ENCODE measurements around the gene ANO8. TPM values are rescaled to one million over a fixed set of nuclear protein-coding genes. Genes with fewer than 3 reads are reported as not detected.
"Not testable (repeated sequence)": the region's sequence is repeated elsewhere in the genome, so short reads cannot be mapped to it uniquely, and the experiment has no call there.

The ANO8 gene
- total RNA-seq, 2 experiments from 2014 or later, result 19.5 to 23.1 TPM

DNA sequence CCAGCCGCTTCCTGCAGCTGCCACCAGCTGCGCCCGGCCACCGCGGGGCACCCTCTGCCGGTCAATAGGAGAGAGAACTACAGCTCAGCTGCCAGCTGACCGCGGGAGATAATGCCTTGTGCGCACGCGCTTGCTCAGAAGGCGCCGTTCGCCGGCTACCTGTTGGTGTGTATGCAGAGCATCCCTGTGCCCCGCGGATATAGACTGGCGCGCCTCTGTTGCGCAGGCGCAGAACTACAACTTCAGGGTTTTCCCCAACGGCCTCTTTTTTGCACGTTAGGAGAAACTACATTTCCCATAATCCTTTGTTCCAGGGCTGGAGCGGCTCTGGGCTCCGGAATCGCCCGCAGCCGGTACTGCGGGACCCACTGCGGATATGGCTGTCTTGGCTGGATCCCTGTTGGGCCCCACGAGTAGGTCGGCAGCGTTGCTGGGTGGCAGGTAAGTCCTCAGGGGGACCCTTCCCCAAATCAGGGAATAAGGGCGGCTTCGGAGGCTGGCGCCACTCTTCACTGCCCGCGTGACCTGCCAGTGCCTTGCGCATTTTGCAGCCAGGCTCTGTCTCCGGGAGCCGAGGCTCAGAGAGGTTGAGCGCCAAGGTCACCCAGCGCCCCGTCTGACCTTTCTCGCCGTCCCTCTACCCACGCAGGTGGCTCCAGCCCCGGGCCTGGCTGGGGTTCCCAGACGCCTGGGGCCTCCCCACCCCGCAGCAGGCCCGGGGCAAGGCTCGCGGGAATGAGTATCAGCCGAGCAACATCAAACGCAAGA lies 29.0 kb downstream of the ANO8 start, which contains the start of gene MRPL34:
Gene MRPL34 (plus strand): TSS at position 356 of the 768 bp plus-strand sequence. CDS start 21 bp downstream, at position 377.
- ATAC-seq (ENCODE audit: low read depth), result peak; percentile 74
- no peaks in the 10 kb centered on the region for H3K27me3 Mint-ChIP-seq
- peak within 1 kb of the TSS; percentile 89 for H3K27ac Mint-ChIP-seq
- peaks cover 1% of the 10 kb centered on the region for H3K36me3 Mint-ChIP-seq
- H3K4me3 Mint-ChIP-seq, result peak within 1 kb of the TSS; percentile 91
- peak; percentile 92 for DNase-seq
- no peaks in the 10 kb centered on the region for H3K9me3 Mint-ChIP-seq
- POLR2A ChIA-PET, result interaction anchor here (0.6 to 3.8 kb wide), 13 partner anchors 13 to 514 kb away, joined by 3 to 45 read pairs (median 3); partner anchors contain the start of genes ANO8, BST2, OCEL1 and USE1
- peaks cover 37% of the 10 kb centered on the region for H3K4me1 Mint-ChIP-seq

DNA sequence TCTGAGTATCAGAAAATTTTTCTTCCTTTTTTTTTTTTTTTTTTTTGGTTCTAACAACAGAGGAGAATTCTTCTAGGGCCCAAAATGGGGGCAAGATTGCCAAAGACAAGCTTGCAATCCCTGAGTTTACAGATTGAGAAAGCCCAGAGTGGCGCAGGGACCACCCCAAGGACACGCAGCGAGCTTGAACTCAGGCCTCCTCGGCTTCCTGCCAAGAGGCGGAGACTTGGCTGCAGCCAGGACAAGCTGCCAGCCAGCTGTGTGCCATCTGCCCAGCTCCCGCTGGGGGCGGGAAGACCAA lies 29.5 kb downstream of the ANO8 start:
- Mint-ChIP-seq H3K9me3 (no peaks in the 10 kb centered on the region), H3K27me3 (no peaks in the 10 kb centered on the region), H3K4me3 (peak overlapping the region; percentile 91), H3K4me1 (peaks cover 33% of the 10 kb centered on the region), H3K36me3 (peaks cover 1% of the 10 kb centered on the region), H3K27ac (peak overlapping the region; percentile 89)
- DNase-seq, result no peak
- POLR2A ChIA-PET, result interaction anchor here (0.6 to 1.2 kb wide), 9 partner anchors 12 to 515 kb away, joined by 3 to 7 read pairs (median 3); partner anchors contain the start of genes ANO8, BST2 and OCEL1
- ATAC-seq (ENCODE audit: low read depth), result no peak

GRCh38 chr19:17304386-17305215 lies 30.1 kb downstream of the ANO8 start:
- Mint-ChIP-seq H3K27me3 (no peaks in the 10 kb centered on the region), H3K36me3 (peaks cover 1% of the 10 kb centered on the region), H3K4me1 (peaks cover 30% of the 10 kb centered on the region), H3K9me3 (no peaks in the 10 kb centered on the region), H3K27ac (peak overlapping the region; percentile 89), H3K4me3 (peak overlapping the region; percentile 91)
- POLR2A ChIA-PET, result interaction anchor here (0.6 to 1.2 kb wide), 11 partner anchors 12 to 515 kb away, joined by 3 to 7 read pairs (median 3); partner anchors contain the start of genes ANO8, BST2 and OCEL1
- no peak for DNase-seq
- no peak for ATAC-seq (ENCODE audit: low read depth)

DNA sequence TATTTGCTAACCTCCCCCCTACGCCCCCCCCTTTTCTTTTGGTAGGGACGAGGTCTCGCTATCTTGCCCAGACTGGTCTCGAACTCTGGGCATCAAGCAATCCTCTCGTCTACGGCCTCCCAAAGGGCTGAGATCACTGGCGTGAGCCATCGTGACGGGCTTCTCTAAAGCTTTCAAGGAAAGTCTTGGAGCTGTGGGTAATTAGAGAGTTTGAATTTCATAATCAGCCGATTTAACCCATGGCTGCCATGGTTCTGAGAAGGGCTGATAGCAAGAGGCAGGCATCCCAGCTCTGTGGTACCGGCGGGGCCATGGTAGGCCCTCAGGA lies 30.8 kb downstream of the ANO8 start:
- Mint-ChIP-seq H3K36me3 (peaks cover 2% of the 10 kb centered on the region), H3K4me1 (peaks cover 27% of the 10 kb centered on the region), H3K4me3 (peak overlapping the region; percentile 73), H3K9me3 (no peaks in the 10 kb centered on the region), H3K27me3 (no peaks in the 10 kb centered on the region), H3K27ac (no peak overlapping the region)
- POLR2A ChIA-PET, result interaction anchor here (0.9 to 1.2 kb wide), 4 partner anchors 10 to 101 kb away, joined by 3 to 4 read pairs (median 4); partner anchors contain the start of genes ANO8 and BST2
- ATAC-seq (ENCODE audit: low read depth), result no peak
- DNase-seq, result no peak

- POLR2A ChIA-PET, result interaction anchor here (0.9 to 1.2 kb wide), 4 partner anchors 9 to 102 kb away, joined by 3 to 4 read pairs (median 4); partner anchors contain the start of genes ANO8 and BST2
- DNase-seq (peak; percentile 95), ATAC-seq (ENCODE audit: low read depth) (peak; percentile 70)
- Mint-ChIP-seq H3K4me3 (peak within 1 kb of the TSS; percentile 73), H3K27me3 (no peaks in the 10 kb centered on the region), H3K27ac (peak within 1 kb of the TSS; percentile 65), H3K9me3 (no peaks in the 10 kb centered on the region), H3K36me3 (peaks cover 4% of the 10 kb centered on the region), H3K4me1 (peaks cover 27% of the 10 kb centered on the region)
These were observed 31.3 kb downstream of the ANO8 start, which contains the start of gene ABHD8 for GRCh38 chr19:17303167-17303939. Gene ABHD8 (minus strand): TSS chr19:17303425. CDS start chr19:17301616, 1,809 bp downstream.

DNA sequence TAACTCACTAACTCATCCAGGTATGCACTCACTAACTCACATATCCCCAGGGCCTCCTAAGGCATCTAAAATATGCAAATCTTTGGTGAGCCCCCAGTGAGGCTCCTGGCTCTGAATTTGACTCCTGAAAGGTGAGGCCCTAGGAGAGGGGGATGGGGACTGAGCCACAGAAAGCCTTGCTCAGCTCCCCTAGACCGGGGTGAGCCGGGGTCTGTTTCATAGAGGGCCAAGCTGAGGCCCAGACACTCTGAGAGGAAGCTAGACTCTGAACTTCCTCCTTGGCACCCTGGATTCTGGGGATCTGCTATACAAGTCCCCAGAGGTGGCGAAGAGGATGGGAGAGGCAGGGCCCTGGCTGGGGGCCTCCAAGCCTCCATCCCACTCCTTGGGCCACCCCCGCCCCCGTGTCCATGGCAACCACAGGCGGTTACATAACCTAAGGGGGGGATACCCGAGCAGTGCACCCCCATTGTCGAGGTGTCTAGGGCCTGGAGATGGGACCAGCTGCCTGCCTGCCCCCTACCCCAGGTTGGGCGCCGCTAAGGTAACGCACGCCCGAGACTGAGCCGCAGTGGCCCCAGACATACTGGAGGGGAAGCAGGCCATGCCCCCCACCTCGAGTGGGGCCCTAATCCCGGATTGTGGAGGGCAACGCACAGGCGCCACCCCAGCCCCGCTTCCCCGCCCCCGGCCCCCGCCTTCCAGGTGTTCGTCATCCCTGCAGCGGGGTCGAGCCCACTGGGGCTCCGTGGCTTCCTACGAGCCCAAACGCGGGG lies 32.1 kb downstream of the ANO8 start:
- Mint-ChIP-seq H3K4me3 (peak overlapping the region; percentile 73), H3K27me3 (no peaks in the 10 kb centered on the region), H3K36me3 (peaks cover 4% of the 10 kb centered on the region), H3K9me3 (no peaks in the 10 kb centered on the region), H3K27ac (no peak overlapping the region), H3K4me1 (peaks cover 22% of the 10 kb centered on the region)
- POLR2A ChIA-PET, result interaction anchor here (1.2 kb wide), 1 partner anchor 8 kb away, joined by 4 read pairs; no protein-coding TSS in a partner anchor
- DNase-seq (no peak), ATAC-seq (ENCODE audit: low read depth) (no peak)

DNA sequence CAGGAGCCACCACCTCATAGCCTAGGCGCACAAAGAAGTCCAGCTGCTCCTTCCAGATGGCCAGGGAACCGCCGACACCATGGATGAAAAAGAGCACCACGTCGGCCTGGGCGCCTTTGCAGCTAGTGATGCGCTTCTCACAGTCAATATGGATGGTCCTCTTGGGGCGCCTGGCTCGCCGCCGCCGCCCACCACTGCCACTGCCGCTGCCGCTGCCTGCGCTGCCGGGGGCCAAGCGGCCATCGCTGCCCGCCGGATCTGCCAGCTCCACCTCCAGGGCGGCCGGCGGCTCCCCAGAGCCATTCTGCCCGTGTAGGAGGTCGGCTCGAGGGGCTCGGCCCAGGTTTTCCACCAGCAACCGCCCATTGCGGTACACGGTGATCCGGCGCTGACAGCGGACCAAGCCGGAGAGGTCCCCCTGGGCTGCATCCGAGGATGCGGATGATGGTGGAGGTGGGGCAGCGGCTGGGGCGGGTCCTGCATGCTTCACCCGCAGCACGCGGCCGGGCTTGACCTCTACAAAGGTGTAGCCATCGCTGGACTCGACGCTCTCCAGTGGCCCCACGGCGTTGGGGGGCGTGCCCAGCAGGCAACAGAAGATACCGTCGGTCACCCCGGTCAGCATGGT lies 33.5 kb downstream of the ANO8 start:
- DNase-seq (no peak), ATAC-seq (ENCODE audit: low read depth) (no peak)
- H3K4me3 Mint-ChIP-seq, result no peak overlapping the region
- no peak overlapping the region for H3K27ac Mint-ChIP-seq
- POLR2A ChIA-PET, result no interaction called here
- H3K4me1 Mint-ChIP-seq, result peaks cover 17% of the 10 kb centered on the region
- H3K9me3 Mint-ChIP-seq, result no peaks in the 10 kb centered on the region
- H3K36me3 Mint-ChIP-seq, result peaks cover 4% of the 10 kb centered on the region
- H3K27me3 Mint-ChIP-seq, result no peaks in the 10 kb centered on the region

- ATAC-seq (ENCODE audit: low read depth), result no peak
- Mint-ChIP-seq H3K9me3 (no peaks in the 10 kb centered on the region), H3K27me3 (no peaks in the 10 kb centered on the region), H3K27ac (no peak overlapping the region), H3K4me3 (no peak overlapping the region), H3K4me1 (peaks cover 6% of the 10 kb centered on the region), H3K36me3 (peaks cover 4% of the 10 kb centered on the region)
- POLR2A ChIA-PET, result interaction anchor here (1.4 kb wide), 1 partner anchor 96 kb away, joined by 4 read pairs; no protein-coding TSS in a partner anchor
- no peak for DNase-seq
These were observed 37.7 kb downstream of the ANO8 start for GRCh38 chr19:17296976-17297375.

DNA sequence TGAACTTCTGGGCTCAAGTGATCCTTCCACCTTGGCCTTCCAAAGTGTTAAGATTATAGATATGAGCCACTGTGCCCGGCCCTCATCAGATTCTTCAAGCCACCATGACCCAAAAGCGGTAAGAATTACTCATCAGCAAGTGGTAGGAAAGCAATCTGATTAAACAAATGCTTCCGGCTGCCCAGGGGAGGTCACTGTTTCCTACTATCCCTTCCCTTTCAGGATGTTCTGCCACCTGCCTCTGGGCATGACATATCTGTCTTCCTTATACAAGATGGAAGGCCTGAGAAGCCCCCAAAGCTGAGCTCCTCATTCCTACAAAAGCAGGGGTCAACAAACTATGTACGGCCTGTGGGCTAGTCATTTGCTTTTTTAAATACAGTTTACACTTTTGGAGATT lies 38.4 kb downstream of the ANO8 start:
- Mint-ChIP-seq H3K27me3 (no peaks in the 10 kb centered on the region), H3K36me3 (peaks cover 3% of the 10 kb centered on the region), H3K27ac (no peak overlapping the region), H3K4me1 (peaks cover 7% of the 10 kb centered on the region), H3K9me3 (no peaks in the 10 kb centered on the region), H3K4me3 (no peak overlapping the region)
- DNase-seq (no peak), ATAC-seq (ENCODE audit: low read depth) (no peak)
- POLR2A ChIA-PET, result interaction anchor here (1.4 kb wide), 1 partner anchor 97 kb away, joined by 4 read pairs; no protein-coding TSS in a partner anchor

DNA sequence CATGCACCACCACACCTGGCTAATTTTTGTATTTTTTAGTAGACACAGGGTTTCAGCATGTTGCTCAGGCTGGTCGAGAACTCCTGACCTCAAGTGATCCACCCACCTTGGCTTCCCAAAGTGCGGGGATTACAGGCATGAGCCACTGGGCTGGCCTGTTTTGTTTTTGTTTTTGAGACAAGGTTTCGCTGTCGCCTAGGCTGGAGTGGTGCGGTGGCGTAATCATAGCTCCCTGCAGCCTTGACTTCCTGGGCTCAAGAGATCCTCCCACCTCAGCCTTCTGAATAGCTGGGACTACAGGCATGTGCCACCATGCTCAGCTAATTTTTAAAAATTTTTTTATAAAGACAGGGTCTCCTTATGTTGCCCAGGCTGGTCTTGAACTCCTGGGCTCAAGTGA lies 39.1 kb downstream of the ANO8 start:
- POLR2A ChIA-PET, H3K4me1 Mint-ChIP-seq, H3K27me3 Mint-ChIP-seq: not testable (repeated sequence)

GRCh38 chr19:17294051-17294891 lies 40.4 kb downstream of the ANO8 start:
- Mint-ChIP-seq H3K27me3 (no peaks in the 10 kb centered on the region), H3K36me3 (peaks cover 3% of the 10 kb centered on the region), H3K9me3 (no peaks in the 10 kb centered on the region), H3K27ac (no peak overlapping the region), H3K4me1 (peaks cover 10% of the 10 kb centered on the region), H3K4me3 (no peak overlapping the region)
- ATAC-seq (ENCODE audit: low read depth) (no peak), DNase-seq (peak; percentile 67)
- POLR2A ChIA-PET, result interaction anchor here (1.2 kb wide), 1 partner anchor 9 kb away, joined by 4 read pairs; the partner anchor contains the start of gene ABHD8

More for the DNA sequence above, 39.1 kb downstream of the ANO8 start:
- not testable (repeated sequence) for H3K27ac Mint-ChIP-seq; DNase-seq; H3K4me3 Mint-ChIP-seq; H3K36me3 Mint-ChIP-seq; ATAC-seq (ENCODE audit: low read depth); H3K9me3 Mint-ChIP-seq

All from activated naive CD8-positive, alpha-beta T cell treated with anti-CD3 and anti-CD28 coated beads, Interleukin-2, amount 10 ng/mL, durations not matched to agents 7 days and 5 days (primary cell).